HG03135 (cell line): ENCODE results near the gene VPS36.
"Not testable (repeated sequence)": the region's sequence is repeated elsewhere in the genome, so short reads cannot be mapped to it uniquely, and the experiment has no call there.

Experiments
- ATAC-seq: cut with Tn5 transposase; IDR thresholded peaks from one replicate; pipeline ENCODE4 v1.9.1; 2021; ENCODE audit warnings: mild to moderate bottlenecking, moderate library complexity; ENCODE audit not compliant: unreplicated experiment

Gene VPS36

DNA sequence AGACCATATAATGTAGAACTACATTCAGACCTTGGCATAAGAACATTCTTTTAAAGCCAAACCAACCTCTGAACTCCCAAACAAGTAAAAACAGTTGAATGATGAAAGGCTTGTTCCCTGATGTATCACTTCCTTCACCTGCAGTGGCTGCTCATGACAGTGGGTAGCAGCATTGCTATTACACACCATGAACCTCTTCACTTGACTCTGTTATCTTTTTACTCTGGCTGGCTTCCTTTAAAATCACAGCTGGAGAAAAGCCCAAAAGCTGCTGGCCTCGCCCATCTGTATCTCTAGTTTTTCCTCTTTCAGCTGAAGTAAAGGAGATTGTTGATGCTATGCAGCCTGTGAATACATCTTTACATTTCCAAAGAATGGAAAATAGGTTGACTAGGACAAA is 67.1 kb downstream of the VPS36 start:
- ATAC-seq: no peak

DNA sequence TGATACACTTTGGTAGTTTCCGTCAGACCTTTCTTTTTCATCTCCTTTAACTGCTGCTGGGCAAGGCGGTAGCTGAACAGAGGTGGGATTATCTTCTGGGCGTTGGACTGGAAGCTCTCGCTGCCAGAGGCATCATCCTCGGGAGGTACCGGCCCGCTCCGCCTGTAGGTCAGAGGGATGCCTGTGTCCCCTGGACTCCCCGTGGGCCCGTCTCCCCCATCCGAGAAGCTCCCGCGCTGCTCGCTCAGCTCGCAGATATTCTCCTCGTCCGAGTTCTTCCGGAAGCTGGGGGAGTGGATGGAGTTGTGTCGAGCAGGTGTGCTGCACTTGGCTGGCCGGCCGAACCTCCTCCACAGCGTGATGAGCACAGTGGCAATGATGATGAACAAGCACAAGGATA is 72.1 kb downstream of the VPS36 start:
- no peak for ATAC-seq

DNA sequence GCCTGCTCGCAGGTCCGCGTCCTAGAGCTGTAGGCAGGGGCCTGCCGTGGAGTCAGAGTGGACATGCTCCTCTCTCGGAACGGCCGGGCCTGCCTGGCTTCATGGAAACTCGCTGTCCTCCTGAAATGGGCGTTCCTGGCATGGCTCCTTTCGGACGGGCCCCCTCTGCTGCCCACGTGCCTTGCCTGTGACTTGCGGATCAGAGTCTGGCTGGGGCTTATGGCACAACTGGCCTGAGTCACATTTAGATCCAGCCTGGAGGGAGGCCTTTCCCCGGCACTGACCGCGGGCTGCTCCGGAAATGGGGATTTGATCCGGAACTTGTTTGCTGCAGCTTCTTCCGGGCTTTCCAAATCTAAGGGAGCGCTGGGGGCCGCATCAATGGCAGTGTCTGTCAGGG is 72.5 kb downstream of the VPS36 start:
- no peak for ATAC-seq

DNA sequence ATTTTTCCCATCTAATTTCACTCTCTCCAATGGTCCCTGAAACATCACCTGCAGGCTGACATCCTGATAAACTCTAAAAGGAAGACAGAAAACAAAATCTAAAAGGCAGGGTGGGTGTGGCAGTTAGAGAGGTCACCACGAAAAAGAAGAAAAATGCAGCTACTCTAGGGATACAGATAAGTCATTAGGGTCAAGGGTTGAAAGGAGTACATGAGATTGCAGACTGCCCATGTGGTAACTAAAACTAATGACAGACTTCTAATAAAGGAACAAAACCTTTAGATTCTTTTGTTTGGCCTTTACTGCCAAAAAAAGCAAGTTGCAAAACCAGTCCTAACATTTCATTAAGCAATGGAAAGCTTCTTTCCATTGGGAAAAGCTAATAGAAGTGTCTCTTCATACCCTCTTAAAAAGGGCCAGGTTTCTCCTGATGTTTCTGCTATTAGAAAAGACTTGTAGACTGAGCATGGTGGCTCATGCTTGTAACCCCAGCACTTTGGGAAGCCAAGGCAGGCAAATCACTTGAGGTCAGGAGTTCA is 75.5 kb downstream of the VPS36 start:
- ATAC-seq: no peak

DNA sequence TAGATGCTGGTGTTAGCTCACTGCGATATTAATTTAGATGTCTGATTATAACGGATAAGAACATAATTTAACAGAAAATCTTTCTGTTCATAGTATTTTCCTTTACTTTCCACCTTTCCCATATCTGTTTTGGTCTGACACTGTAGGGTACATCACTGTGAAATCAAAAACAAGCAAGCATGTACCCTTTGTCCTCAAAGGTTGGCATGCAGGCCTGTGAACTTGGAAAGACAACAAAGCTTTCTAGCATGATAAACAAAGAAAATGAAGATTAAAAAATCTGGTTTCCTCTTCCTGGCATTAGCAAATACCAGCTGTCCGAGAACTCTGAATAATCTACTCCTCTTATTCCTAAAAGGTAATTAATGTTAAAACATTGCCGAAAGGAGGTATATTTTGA is 76.0 kb downstream of the VPS36 start:
- ATAC-seq: no peak

DNA sequence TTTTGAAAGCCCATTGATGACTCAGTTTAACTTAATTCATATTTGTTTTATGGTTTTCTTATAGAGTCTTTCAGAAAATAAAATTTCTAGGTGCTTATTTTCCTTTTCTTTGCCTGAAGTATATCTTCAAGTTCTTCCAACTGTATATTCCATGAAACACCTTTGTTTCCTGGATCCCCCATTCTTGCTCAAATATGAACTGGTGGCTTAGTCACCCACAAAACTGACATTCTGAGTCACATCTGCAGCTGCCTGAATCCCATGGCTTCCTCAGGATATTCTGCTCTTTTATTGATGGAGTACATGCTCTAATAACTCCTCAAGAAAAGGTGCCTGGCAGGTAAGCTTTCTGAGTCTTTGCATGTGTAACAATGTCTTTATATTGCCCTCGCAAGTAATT is 77.2 kb downstream of the VPS36 start:
- ATAC-seq: not testable (repeated sequence)

DNA sequence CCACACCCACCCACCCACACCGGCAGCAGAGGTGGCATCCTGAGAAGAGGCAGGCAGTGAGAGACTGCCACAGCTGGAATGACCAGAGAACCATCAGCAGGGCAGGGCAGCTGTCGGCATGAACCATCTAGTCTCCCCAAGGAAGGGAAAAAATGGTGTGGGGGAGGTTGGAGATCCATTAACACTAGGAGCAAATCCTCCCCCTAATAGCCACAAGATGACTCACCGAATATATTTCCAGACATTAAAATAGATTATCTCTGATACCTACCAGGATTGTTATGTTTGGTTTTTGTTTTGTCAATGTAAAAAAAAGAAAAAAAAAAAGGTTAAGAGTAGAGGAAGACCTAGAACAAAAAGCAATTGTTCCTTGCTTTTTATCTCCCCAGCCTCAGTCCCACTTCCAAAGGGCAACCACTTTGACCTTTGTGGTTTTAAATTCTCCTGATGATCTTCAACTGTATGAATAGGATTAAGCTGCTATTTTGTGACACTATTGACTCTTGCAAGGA is 78.6 kb downstream of the VPS36 start:
- ATAC-seq: no peak

DNA sequence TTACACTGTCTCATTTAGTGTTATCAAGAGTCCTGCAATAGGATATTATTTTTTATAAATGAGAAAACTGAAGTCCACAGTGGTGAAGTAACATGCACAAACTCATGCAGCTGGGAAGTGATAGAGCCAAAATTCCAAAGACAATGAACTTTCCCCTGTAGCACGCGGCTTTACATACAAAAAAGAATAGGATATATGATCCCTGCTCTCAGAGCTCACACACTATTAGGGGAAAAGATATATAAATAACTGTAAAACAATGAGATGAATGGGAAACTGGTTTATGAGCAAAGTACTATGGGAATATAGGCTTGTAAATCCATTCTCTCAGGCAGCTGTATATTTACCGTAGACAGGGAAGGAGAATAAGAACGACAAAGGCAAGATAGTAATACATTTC is 84.1 kb downstream of the VPS36 start:
- no peak for ATAC-seq
